Gastrocnemius medialis (tissue), 4 donors: ENCODE data around the gene GNAZ. TPM values are rescaled to one million over a fixed set of nuclear protein-coding genes. Genes with fewer than 3 reads are reported as not detected.

Experiments used
- ATAC-seq, 2 donors: fragments of 150-250 bp; one replicate each; pipeline ENCODE4 v1.9.1; 2016
- DNase-seq, 2 donors: peaks; one replicate each; pipeline ENCODE4 v3.0.0-alpha.2; 2019
- H3K27ac ChIP-seq, 4 donors: fragments of 200-600 bp; sonication (generic); 1 replicate in 1 of 4; 2 replicates in 3 of 4; pipeline ENCODE4 v1.5.1; 2016 to 2018; ENCODE audit warnings: mild to moderate bottlenecking in 2 of 4, moderate library complexity in 1 of 4
- H3K27me3 ChIP-seq, 3 donors: fragments of 200-600 bp; sonication (generic) in 2 of 3; 1 replicate in 1 of 3; 2 replicates in 2 of 3; pipeline versions ENCODE4 v1.5.1 to v1.6.0; 2016 to 2019; ENCODE audit warnings: mild to moderate bottlenecking in 1 of 3, moderate library complexity in 1 of 3
- H3K36me3 ChIP-seq, 2 donors: fragments of 200-600 bp; sonication (generic) in 1 of 2; one replicate each; pipeline ENCODE4 v1.5.1; 2017 to 2018
- H3K4me1 ChIP-seq, 2 donors: fragments of 200-600 bp; sonication (generic) in 1 of 2; one replicate each; pipeline ENCODE4 v1.5.1; 2016 to 2017; ENCODE audit warnings: mild to moderate bottlenecking in 2 of 2
- H3K4me3 ChIP-seq, 4 donors: fragments of 200-600 bp; sonication (generic) in 3 of 4; 1 replicate in 1 of 4; 2 replicates in 3 of 4; pipeline ENCODE4 v1.5.1; 2016 to 2019; ENCODE audit warnings: mild to moderate bottlenecking in 2 of 4
- H3K9me3 ChIP-seq, 3 donors: fragments of 200-600 bp; sonication (generic) in 2 of 3; 1 replicate in 1 of 3; 2 replicates in 2 of 3; pipeline ENCODE4 v1.5.1; 2016 to 2019
- POLR2A ChIP-seq, 2 donors: fragments of 450-650 bp; IDR thresholded peaks; one replicate each; pipeline ENCODE4 v1.6.1; 2017; ENCODE audit warnings: antibody characterized with exemption in 2 of 2, mild to moderate bottlenecking in 2 of 2, moderate library complexity in 2 of 2
- in situ Hi-C, 4 donors: fragments of 200-750 bp; cut with MboI; loops; one replicate each; pipeline versions ENCODE4 v1.15.0 to v1.8.0; 2017; ENCODE audit warnings: low sequenced_read_pairs in 4 of 4
- intact Hi-C: fragments of 100-400 bp; cut with DNase I; formaldehyde crosslinking; loops from one replicate; pipeline ENCODE4 v1.15.1; 2023; ENCODE audit warnings: low total_unique reads
- total RNA-seq, 4 donors: library from RNA; depleted of rRNA; stranded (reverse); fragments of >200 nt; gene quantifications; one replicate each; pipeline versions ENCODE4 v1.1.0 to v1.2.3, GENCODE V29; 2016
- TF ChIP-seq, protein P1 (sequence below), 5 experiments: fragments of 450-650 bp in 3 of 5; fragments of 200-600 bp in 2 of 5; sonication (generic) in 2 of 5; IDR thresholded peaks in 4 of 5; conservative IDR thresholded peaks in 1 of 5; 1 replicate in 4 of 5; 2 replicates in 1 of 5; pipeline ENCODE4 v1.5.1; 2016 to 2019; ENCODE audit warnings: antibody characterized with exemption in 5 of 5, mild to moderate bottlenecking in 3 of 5, moderate library complexity in 3 of 5

GNAZ gene
- total RNA-seq, 4 donors from 2014 or later = 0.92 to 3.1 (median 2.6) TPM

GRCh38 chr22:23029521-23030228 lies 40.6 kb upstream of the GNAZ start:
- Histone ChIP-seq H3K9me3 (no peaks in the 10 kb centered on the region), H3K27ac (no peak overlapping the region), H3K4me1 (no peaks in the 10 kb centered on the region), H3K36me3 (no peaks in the 10 kb centered on the region), H3K27me3 (no peaks in the 10 kb centered on the region), H3K4me3 (no peak overlapping the region)
- no peak for DNase-seq
- no peak for TF ChIP-seq POLR2A (IDR thresholded peaks at IDR 0.05)
- TF ChIP-seq, protein P1, sequence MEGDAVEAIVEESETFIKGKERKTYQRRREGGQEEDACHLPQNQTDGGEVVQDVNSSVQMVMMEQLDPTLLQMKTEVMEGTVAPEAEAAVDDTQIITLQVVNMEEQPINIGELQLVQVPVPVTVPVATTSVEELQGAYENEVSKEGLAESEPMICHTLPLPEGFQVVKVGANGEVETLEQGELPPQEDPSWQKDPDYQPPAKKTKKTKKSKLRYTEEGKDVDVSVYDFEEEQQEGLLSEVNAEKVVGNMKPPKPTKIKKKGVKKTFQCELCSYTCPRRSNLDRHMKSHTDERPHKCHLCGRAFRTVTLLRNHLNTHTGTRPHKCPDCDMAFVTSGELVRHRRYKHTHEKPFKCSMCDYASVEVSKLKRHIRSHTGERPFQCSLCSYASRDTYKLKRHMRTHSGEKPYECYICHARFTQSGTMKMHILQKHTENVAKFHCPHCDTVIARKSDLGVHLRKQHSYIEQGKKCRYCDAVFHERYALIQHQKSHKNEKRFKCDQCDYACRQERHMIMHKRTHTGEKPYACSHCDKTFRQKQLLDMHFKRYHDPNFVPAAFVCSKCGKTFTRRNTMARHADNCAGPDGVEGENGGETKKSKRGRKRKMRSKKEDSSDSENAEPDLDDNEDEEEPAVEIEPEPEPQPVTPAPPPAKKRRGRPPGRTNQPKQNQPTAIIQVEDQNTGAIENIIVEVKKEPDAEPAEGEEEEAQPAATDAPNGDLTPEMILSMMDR (IDR thresholded peaks at IDR 0.05 in 4 of 5, conservative IDR thresholded peaks at IDR 0.05 in 1 of 5) = no peak
- ATAC-seq = no peak
- in situ Hi-C loops (no loop called here), intact Hi-C loops (no loop called here)

GRCh38 chr22:23031381-23031780 lies 38.9 kb upstream of the GNAZ start:
- no peak overlapping the region for H3K27ac ChIP-seq
- TF ChIP-seq, protein P1 (IDR thresholded peaks at IDR 0.05 in 4 of 5, conservative IDR thresholded peaks at IDR 0.05 in 1 of 5) = no peak
- TF ChIP-seq POLR2A (IDR thresholded peaks at IDR 0.05) = no peak
- in situ Hi-C loops = no loop called here
- DNase-seq (no peak), ATAC-seq (no peak)
- no peaks in the 10 kb centered on the region for H3K36me3 ChIP-seq
- peaks cover 0 to 3% (median 0%) of the 10 kb centered on the region in 3 donors for H3K27me3 ChIP-seq
- intact Hi-C loops = no loop called here
- no peaks in the 10 kb centered on the region for H3K4me1 ChIP-seq
- no peak overlapping the region for H3K4me3 ChIP-seq
- no peaks in the 10 kb centered on the region for H3K9me3 ChIP-seq

DNA sequence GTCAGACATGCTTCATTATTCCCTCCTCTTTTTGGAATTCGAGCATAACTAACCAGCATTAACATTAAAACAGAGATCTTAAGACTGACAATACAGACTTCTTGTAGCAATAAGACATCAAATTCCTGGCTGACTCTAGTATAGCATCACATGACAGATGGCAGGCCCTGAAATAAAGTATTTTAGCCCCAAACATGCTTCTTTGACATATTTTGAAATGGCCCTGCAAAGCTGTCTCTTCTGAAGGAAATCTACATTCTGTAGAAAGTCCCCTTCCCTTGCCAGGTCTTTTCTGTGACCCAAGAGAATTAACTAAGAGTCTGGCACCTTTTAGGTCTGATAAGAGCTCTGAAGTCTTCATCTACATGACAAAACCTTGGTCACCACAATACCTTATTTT lies 38.5 kb upstream of the GNAZ start:
- DNase-seq = no peak
- peaks cover 0 to 3% (median 0%) of the 10 kb centered on the region in 3 donors for H3K27me3 ChIP-seq
- intact Hi-C loops = no loop called here
- H3K36me3 ChIP-seq = no peaks in the 10 kb centered on the region
- no peak for ATAC-seq
- no peaks in the 10 kb centered on the region for H3K4me1 ChIP-seq
- no peaks in the 10 kb centered on the region for H3K9me3 ChIP-seq
- H3K27ac ChIP-seq = no peak overlapping the region
- in situ Hi-C loops = no loop called here
- no peak for TF ChIP-seq POLR2A (IDR thresholded peaks at IDR 0.05)
- H3K4me3 ChIP-seq = no peak overlapping the region

GRCh38 chr22:23032658-23033057 lies 37.7 kb upstream of the GNAZ start:
- TF ChIP-seq, protein P1 (IDR thresholded peaks at IDR 0.05 in 4 of 5, conservative IDR thresholded peaks at IDR 0.05 in 1 of 5) = no peak
- TF ChIP-seq POLR2A (IDR thresholded peaks at IDR 0.05) = no peak
- ATAC-seq (no peak), DNase-seq (no peak)
- Histone ChIP-seq H3K27me3 (peaks cover 0 to 3% (median 0%) of the 10 kb centered on the region in 3 donors), H3K4me3 (no peak overlapping the region), H3K4me1 (no peaks in the 10 kb centered on the region), H3K9me3 (no peaks in the 10 kb centered on the region), H3K27ac (no peak overlapping the region), H3K36me3 (no peaks in the 10 kb centered on the region)
- intact Hi-C loops = no loop called here
- in situ Hi-C loops = no loop called here

DNA sequence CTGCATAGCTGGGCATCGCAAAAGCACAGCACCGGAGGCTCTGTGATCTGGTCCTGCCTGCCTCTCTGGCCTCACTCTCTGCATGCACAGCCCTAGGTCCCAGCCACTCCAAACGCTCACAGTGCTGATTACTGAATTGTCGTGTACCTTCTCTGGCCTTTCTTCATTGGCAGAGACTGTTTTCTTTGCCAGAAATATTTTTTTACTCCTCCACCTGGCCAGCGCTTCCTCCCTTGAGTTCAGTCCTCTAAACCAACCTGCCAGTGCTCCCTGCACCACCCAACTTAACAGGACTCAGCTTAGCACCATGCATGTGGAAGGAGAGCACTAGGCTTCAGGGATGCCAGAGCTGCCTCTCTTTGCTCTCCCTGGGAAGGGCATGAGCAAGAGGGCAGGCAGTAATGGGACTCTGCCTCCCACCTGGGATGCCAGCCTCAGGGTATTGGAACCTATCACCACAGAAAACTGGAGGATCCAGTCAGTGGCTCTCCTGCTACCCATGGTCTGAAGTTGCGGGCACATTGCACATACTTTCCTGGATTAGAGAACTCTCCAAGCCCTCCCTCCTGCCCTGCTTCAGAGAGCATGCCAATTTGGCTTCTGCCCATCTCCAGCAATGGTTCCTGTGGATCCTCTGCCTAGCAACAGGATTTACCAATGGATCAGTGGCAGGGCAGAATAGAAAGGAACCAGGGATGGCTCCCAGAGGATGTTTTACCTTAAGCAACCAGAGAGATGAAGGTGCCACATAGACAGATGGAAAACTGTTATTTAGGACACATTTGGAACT lies 37.0 kb upstream of the GNAZ start:
- peaks cover 0 to 3% (median 0%) of the 10 kb centered on the region in 3 donors for H3K27me3 ChIP-seq
- no peaks in the 10 kb centered on the region for H3K4me1 ChIP-seq
- ATAC-seq = no peak
- no peak overlapping the region for H3K27ac ChIP-seq
- TF ChIP-seq, protein P1 (IDR thresholded peaks at IDR 0.05 in 4 of 5, conservative IDR thresholded peaks at IDR 0.05 in 1 of 5) = no peak
- TF ChIP-seq POLR2A (IDR thresholded peaks at IDR 0.05) = no peak
- H3K36me3 ChIP-seq = no peaks in the 10 kb centered on the region
- intact Hi-C loops = no loop called here
- no peak overlapping the region for H3K4me3 ChIP-seq
- in situ Hi-C loops = no loop called here
- DNase-seq = no peak
- H3K9me3 ChIP-seq = no peaks in the 10 kb centered on the region
